Stimulated activated CD8-positive, alpha-beta memory T cell treated with anti-CD3 and anti-CD28 coated beads, Interleukin-12 subunit alpha, Interleukin-12 subunit beta, amount 100 ng/mL, for 1 hour (primary cell): Measurements from ENCODE around the gene NCOA6.
A peak's percentile ranks its signal among the peaks of the same experiment; 100 is the strongest.

ENCODE experiments used
- DNase-seq: peaks from one replicate; pipeline ENCODE4 v3.0.0-alpha.2; 2020; ENCODE audit warnings: low read depth

Gene NCOA6

GRCh38 chr20:34704177-34705007 is 121.1 kb downstream of the NCOA6 start, which contains the start of gene TP53INP2:
Gene TP53INP2 (plus strand): TSS chr20:34704344. CDS start chr20:34708740, 4,396 bp downstream.
- DNase-seq, result peak; percentile 78

DNA sequence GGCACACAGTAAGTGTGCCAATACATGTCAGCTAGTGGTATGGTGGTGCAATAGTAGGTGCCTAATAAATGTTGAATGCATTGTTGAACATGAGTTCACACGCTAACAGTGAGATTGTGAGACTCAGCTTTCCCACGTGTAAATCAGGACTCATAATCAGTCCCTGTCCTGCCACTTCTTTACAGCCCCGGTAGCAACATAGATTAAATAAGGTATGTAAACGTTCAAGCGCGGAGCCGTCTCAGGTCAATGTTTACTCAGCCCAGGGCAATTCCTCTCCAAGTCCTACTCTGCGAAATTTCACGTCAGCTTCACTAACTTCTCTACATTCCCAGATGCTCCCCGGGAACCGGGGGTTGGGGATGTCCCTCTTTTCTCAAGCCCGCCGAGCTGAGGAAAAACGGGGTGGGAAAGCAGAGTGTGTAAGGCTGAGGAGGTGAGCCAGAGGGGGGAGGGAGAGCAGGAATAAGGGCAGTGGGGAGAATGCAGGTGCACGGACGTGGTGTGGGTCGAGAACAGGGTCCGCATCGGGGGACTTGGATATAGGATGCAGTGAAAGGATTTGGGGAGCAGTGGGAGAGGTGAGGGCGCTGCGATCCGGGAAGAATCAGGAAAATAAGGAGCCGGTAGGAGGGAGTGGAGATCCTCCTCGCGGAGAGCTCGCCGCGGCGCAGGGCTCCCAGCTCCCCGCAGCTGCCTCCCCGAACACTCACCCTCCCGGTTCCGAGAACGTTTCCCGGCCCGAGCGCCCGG is 121.9 kb downstream of the NCOA6 start:
- DNase-seq, result no peak

DNA sequence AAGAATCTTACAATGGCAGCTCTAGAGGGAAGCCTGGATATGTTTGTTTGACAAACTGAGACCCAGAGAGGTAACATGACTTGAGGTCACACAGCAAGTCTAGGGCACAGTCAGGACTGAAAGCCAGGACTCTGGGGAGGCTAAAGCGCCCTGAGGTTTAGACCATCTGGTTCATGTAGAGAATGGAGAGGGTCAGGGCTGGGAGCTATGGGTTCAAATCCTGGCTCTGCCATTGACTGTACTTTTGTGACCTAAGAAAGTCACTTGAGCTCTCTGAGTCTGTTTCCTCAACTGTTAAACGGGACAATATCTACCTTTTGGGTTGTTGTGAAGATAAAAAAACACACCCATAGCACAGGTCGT is 122.4 kb downstream of the NCOA6 start:
- no peak for DNase-seq

- DNase-seq, result no peak
Observed at GRCh38 chr20:34701405-34702085, 123.9 kb downstream of the NCOA6 start.

DNA sequence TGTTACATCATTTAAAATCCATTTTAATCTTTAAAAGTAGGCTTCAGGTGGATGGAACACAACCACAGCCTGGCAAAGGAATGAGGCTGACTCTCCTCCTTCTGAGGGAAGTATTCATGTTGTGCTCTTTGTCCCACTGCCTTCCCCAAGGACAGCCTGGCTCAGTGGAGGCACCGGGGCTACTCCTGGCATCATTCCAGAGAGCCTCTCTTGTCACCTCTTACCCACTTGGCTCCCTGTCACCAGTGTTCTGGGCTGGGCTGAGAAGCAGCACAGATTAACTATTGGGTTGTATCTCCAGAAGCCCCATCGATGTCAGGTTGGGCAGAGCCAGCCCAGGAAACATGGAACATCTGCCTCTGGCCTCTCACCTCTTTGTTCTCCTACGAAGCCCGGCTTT is 132.0 kb downstream of the NCOA6 start:
- DNase-seq, result no peak

GRCh38 chr20:34691838-34692237 is 133.6 kb downstream of the NCOA6 start:
- DNase-seq, result no peak

DNA sequence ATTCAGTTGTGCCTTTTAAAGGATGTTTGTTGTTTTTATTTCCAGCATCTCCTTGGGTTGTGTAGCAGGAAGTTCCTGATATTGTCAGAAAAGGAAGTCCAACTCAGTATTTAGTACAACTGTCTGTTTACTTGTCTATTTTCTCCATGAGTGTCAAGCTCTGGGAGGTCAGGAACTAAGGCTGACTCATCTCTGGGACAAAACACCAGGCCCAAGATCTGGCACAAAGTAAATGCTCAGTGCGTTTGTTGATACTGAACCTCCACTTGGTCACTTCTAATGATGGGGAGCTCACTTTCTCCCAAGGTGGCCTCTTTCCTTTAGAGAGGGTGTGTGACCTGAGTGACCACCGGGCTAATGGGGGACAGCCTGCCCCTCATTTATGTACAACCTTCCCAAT is 136.0 kb downstream of the NCOA6 start:
- no peak for DNase-seq

- DNase-seq, result no peak
Observed at GRCh38 chr20:34683667-34684066, 141.8 kb downstream of the NCOA6 start.

- DNase-seq, result no peak
Observed at GRCh38 chr20:34680586-34681175, 144.8 kb downstream of the NCOA6 start.

DNA sequence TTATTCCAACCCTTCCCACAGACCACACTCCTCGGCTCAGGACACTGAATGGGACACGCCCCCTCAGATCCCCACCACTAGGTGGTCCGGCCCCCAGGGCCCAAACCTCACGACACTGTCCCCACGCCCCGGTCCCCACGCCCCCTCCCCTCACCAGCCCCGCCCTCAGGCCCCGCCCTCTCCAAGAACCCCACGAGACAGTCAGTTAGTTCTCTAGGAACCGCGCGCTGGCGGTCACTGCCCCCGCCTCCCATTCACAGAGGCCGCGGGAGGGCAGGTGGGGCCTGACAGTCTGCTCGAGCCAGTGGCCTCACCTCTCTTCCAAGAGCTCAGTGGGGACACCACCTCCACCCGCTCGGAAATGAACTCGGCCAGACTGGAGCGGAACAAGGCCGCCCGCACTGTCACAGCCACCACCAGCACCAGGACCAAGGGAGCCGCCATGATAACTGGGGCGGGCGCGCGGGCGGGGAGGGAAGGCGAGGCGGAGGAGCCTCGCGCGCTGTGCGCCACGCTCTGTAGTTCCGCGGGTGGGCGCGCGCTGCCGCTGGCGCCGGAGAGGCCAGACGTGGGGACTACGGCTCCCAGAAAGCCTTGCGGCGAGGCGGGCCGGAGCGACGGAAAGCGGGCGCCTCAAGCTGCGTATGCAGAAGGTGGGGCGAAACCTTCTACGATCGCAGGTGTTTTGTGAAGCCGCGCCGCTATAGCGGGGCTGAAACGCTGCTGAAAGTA is 148.6 kb downstream of the NCOA6 start, which contains the start of gene PIGU:
TSS of gene PIGU (minus strand) at position 451 of the 732 bp plus-strand sequence. CDS start at position 444, 7 bp downstream.
- peak; percentile 92 for DNase-seq

GRCh38 chr20:34675993-34676641 is 149.3 kb downstream of the NCOA6 start:
- DNase-seq, result no peak

DNA sequence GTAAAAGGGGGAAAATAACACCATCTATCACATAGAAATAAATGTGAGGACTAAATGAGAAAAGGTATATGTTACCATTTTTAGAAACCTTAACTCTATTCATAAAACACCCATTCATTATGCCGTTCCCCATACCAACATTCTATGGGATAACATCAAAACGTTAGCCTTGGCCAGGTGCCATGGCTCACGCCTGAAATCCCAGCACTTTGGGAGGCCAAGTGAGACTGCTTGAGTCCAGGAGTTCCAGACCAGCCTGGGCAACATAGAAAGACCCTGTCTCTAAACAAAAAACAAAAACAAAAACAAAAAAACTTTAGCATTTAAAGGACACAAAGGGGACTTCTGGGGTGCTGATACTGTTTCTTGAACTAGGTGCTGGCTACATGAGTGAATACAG is 149.9 kb downstream of the NCOA6 start:
- no peak for DNase-seq

DNA sequence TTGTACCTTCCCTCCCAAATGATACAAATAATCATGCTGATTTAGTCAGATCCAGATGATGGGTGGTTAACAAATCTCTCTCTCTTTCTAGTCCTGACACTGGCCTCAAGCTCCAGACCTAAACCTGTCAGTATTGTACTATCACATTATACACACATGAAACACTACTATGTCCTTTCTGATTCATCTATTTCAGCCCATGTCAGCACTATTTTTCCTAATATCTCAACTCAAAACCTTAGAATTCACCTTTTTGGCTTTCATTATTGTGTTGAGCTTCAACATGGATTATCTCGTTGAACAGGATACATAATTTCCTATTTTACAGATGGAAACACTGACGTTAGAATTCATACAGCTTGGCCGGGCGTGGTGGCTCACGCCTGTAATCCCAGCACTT is 152.0 kb downstream of the NCOA6 start:
- no peak for DNase-seq

DNA sequence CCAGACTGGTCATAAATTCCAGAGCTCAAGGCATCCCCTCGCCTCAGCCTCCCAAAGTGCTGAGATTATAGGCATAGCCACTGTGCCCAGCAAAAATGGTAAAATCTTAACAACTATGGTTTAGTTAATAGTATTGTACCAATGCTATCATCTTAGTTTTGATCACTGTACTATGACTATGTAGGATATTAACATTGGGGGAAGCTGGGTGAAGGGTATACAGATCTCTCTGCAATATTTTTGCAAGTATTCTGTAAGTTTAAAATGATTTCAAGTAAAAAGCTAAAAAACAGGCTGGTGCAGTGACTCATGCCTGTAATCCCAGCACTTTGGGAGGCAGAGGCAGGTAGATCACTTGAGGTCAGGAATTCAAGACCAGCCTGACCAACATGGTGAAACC is 156.4 kb downstream of the NCOA6 start:
- no peak for DNase-seq
